ENCODE data around the gene NPEPL1.

GRCh38 chr20:58645412-58645968 lies 47.1 kb upstream of the NPEPL1 start:
- no peak for TF ChIP-seq POLR2A (IDR thresholded peaks at IDR 0.05)
- TF ChIP-seq, protein P1, sequence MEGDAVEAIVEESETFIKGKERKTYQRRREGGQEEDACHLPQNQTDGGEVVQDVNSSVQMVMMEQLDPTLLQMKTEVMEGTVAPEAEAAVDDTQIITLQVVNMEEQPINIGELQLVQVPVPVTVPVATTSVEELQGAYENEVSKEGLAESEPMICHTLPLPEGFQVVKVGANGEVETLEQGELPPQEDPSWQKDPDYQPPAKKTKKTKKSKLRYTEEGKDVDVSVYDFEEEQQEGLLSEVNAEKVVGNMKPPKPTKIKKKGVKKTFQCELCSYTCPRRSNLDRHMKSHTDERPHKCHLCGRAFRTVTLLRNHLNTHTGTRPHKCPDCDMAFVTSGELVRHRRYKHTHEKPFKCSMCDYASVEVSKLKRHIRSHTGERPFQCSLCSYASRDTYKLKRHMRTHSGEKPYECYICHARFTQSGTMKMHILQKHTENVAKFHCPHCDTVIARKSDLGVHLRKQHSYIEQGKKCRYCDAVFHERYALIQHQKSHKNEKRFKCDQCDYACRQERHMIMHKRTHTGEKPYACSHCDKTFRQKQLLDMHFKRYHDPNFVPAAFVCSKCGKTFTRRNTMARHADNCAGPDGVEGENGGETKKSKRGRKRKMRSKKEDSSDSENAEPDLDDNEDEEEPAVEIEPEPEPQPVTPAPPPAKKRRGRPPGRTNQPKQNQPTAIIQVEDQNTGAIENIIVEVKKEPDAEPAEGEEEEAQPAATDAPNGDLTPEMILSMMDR (IDR thresholded peaks at IDR 0.05): no peak
